ENCODE results near the gene MST1R. TPM values are rescaled to one million over a fixed set of nuclear protein-coding genes. Genes with fewer than 3 reads are reported as not detected.
"Not testable (repeated sequence)": the region's sequence is repeated elsewhere in the genome, so short reads cannot be mapped to it uniquely, and the experiment has no call there.

Gene MST1R
- 10 to 100 TPM in 1 of 12 donors, 1 to 10 TPM in 9, under 1 TPM in 1, not detected in 1; 0.98 to 12.4 (median 2.3) TPM for polyA plus RNA-seq (ENCODE audit: insufficient read length in 12 of 12)
- long read RNA-seq, donor 1, partial matches to known transcripts = 12 of 12 reads
- long read RNA-seq, donor 1, other reads (novel, unspliced or antisense) = 0 of 12 reads
- long read RNA-seq, donor 2 = 0 reads
- long read RNA-seq, donor 3 = 0 reads
- long read RNA-seq, donor 4 = 0 reads
- long read RNA-seq, donor 5 = 0 reads
- long read RNA-seq, donor 6 = 0 reads
- long read RNA-seq, donor 7 = 0 reads
- long read RNA-seq, donor 8 = 0 reads
- long read RNA-seq, donor 9 = 0 reads
- long read RNA-seq, donor 10 = 0 reads
- long read RNA-seq, donor 11 = 0 reads

DNA sequence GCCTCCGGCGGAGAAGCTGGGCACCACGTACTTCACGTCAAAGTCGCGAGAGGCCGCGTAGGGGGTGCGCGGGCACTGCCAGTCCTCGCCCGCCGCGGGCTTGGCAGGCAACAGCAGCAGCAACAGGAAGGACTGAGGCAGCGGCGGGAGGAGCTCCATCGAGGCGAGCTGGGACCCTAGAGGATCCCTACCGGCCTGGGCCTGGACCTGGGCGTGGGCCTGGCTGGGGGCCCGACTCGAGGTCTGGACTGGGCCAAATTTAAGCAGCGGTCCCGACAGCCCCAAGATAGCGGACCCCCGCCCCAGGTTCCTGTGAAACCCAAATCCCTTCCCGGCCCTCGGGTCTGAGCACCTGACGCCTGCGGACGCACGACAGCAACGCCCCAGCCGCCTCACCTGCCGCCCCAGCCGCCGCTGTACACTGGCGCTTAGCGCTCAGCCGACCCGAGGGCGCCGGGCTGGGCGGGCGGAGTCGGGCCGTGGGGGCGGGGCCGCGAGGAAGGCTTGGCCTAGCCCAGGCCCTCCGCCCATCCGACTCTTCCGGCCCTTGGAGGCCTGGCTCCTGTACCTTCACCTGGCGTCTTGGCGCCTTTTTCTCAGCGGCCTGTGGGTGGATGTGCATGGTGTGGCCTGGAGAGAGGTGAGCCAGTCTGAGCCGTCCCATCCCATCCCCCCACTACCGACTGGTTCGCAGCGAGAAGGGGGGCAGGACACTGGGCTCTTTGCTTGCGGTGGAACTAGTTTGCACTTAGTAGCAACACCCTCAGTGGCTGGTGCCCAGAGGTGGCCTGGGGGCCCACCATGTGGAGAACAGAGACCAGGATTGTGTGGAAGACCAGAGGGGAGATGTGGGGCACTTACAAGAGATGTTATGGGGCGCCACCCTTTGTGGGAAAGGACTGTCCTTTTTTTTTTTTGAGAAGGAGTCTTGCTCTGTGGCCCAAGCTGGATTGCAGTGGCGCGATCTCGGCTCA is at the start of gene MST1R:
MST1R (minus strand) TSS at position 423 of the 974 bp plus-strand sequence; CDS start at position 159, 264 bp downstream.
- DNase-seq = peak; percentile 57

DNA sequence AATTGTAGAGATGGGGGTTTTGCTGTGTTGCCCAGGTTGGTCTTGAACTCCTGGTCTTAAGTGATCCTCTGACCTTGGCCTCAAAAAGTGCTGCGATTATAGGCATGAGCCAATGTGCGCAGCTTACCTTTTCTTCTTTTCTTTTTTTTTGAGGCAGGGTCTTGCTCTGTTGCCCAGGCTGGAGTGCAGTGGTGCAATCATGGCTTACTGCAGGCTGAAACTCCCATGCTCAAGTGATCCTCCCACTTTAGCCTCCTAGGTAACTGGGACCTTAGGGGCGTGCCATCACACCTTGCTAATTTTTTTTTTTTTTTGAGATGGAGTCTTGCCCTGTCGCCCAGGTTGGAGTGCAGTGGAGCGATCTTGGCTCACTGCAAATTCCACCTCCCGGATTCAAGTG is 49.3 kb upstream of the MST1R start:
- no peak for DNase-seq

DNA sequence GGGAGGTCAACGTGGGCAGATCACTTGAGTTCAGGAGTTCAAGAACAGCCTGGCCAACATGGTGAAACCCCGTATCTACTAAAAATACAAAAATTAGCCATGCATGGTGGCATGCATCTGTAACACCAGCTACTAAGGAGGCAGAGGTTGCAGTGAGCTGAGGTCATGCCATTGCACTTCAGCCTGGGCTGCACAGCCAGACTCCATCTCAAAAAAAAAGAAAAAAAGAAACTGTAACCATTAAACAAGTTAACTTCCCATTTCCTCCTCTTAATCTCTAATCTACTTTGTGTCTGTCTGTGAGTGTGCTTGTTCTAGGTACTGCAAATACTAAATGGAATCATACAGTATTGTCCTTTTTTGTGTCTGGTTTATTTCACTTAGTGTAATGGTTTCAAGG is 39.0 kb upstream of the MST1R start:
- DNase-seq = no peak

DNA sequence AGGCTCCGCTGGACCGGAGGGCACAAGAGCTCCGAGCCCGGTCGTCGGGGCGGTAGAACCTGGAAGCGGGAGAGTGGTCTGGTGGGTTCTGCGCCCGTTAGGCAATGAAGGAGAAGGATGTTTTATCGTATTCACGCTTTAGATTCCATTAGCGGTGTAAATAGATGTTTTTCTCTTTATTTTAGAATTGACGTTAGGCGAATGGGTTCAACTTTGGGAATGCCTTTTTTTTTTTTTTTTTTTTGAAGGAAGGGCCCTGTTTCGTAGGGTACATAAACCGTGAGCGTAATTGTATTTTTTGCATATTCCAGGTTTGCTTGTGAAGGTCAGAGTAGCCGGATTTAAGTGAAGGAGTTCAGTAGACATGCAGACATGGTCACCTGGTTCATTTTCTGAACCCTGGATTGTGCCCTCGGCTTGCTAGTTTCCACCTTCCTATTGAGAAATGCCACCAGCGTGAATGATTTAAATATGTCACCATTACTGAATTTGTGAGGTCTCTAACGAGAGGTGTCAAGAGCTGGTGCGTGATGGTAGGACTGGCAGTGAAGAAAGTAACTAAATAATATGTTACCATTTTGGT is 37.1 kb upstream of the MST1R start:
- DNase-seq = no peak

DNA sequence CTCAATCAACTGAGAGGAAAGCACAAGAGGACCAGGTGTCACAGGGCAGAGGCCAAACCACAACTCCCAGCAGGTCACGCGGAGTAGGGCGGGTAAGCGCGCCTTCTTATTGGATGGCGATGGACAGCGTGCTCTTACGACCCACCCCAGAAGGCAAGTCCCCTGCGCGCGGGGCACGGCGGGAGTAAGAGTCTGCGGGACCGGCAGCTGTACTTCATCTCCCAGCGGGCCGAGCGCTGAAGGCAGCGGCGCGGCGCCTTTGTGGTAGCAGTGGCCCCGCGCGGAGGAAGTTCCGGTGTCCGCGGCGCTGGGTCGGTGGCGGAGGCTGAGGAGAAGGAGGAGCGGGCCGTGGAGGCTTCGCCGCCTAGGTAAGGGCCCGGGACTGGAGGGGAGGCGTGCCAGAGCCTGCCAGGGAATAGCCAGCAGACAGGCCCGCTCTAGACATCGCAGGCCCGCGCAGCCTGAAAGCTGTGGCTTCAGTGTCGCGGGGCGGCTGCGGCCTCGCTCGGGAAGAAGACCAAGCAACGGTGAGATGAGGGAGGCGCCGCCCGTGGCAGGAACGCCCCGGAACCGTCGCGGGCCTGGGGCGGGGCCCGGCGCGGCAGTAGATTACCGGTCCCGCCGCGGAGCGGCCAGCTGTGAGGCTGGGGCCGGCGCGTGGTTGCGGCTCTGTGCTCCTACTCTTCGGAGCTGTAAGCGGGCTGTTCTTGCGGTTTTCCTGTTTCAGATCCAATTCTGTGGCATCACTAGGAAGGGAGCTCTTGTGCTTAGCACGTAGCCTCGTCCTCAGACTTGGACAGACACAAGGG is 36.4 kb upstream of the MST1R start, which contains the start of gene RBM6:
RBM6 (plus strand) TSS at position 293 of the 809 bp plus-strand sequence. CDS start 22,492 bp downstream, outside the sequence.
- DNase-seq = peak; percentile 95

DNA sequence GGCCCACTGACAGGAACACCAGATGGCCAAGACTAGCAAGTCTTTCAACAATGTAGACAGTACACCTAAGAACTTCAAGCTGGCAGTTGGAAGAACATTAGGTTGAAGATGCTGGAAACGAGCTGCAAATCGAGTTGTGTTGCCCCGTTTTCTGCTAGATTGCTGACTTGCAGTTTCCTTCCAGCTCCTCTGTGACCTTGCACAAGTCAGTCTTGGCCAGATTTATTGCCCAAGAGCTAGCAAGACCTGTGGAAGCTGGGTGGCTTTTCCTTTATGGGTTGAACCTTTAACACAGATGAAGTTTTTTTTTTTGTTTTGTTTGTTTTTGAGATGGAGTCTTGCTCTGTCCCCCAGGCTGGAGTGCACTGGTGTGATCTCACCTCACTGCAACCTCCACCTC is 33.4 kb upstream of the MST1R start:
- no peak for DNase-seq

DNA sequence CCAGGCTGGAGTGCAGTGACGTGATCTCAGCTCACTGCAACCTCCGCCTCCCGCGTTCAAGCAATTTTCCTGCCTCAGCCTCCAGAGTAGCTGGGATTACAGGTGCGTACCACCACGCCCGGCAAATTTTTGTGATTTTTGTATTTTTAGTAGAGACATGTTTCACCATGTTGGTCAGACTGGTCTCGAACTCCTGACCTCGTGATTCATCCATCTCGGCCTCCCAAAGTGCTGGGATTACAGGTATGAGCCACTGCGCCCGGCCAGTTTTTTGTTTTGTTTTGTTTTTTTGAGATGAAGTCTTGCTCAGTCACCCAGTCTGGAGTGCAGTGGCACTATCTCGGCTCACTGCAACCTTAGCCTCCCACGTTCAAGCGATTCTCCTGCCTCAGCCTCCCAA is 28.6 kb upstream of the MST1R start:
- DNase-seq = not testable (repeated sequence)

DNA sequence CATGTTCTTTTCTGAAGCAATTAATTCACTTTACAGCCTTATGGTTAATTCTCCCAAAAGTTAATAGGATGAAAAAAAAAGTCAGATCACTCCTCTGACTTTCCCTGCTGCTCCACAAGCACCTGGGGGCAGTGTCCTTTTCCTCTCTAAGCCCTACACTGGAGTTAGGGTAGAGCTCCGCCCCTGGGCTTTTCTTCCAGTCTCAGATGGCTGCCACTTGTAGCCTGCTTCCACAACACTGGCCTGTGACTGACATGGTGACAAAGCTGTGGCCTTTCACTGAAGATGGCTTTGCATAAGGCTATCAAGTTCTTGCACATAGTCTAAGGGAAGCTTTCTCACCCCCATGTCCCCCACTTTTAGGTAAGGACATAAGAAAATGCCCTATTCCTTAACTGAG is 27.2 kb upstream of the MST1R start:
- no peak for DNase-seq

DNA sequence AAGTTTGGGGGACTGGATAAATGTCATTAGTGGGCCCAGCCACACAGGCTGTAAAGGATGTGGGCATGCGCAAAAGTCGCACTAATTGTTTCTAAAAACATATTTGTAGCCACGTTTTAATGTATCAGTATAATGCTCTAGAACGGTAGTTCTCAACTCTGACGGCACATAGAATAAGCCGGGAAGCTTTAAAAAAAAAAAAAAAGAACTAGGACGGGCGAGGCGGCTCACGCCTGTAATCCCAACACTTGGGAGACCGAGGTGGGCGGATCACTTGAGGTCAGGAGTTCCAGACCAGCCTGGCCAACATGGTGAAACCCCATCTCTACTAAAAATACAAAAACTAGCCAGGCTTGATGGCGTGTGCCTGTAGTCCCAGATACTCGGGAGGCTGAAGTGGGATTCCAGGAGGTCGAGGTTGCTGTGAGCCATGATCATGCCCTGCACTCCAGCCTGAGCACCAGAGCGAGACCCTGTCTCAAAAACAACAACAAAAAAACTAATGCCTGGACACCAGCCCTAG is 26.6 kb upstream of the MST1R start:
- DNase-seq = no peak

DNA sequence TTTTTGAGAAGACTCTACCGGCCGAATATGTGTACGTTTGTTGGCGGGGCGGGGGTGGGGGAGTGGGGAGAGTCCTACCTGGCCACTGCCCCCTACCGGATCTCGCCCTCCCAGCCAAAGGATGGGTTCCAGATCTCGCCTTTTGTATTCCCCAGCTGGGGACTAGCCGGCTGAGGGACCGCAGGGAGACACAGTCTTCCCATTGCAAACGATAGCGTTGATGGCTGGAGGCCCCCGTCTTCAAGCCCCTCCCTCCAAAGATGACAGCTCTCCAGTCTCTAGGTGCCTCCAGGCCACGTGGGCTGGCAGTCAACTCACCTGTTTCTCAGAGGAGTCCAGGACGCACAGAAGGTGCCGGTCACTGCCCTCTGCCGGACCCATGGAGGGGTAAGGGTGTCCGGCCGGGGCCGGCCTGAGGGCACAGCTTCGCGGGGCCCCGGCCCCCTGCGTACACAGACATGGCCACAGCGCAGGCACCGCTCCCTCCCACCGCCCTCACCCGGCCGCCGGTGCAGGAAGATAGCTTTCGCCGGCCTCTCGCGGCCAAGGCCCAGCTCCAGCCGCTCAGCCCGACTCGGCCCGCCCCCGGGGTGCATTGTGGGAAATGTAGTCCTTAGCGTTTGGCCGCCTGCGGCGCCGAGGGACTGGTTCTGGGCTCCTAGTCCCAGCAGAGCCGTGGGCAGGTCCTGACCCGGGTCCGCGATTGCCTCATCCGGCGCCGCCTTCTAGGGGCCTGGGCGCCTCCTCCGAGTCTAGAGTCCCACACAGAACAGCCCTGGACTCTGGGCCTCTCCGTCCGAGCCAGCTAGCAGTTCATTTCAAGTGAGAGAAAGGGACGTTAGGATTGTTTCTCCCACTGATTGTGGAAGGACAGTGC is 25.9 kb upstream of the MST1R start, which contains the start of gene MON1A:
MON1A (minus strand) TSS at position 521 of the 877 bp plus-strand sequence. CDS start 16,465 bp downstream, outside the sequence.
- peak; percentile 91 for DNase-seq

DNA sequence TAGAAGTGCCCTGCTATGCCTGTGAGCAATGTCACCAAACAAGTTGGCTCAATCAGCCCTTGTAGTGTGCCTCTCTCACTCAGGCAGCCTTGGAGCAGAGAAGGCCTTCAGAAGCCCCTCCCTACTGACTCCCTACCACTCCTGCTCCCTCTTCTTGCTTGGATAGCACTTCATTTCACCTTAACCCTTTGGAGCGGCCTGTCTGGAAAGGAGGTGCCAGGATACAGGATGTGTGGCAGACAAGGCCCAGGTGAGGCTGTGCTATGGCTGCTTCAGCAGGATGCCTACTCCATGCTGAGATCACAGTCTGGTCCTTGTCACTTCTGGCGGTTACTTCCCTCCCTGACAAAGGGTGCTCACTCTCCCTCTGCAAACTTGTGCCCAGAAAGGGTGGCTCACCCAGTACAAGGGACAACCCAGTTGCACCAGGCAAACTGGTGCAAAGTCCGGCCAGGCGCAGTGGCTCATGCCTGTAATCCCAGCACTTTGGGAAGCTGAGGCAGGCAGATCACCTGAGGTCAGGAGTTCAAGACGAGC is 24.9 kb upstream of the MST1R start:
- DNase-seq = no peak

DNA sequence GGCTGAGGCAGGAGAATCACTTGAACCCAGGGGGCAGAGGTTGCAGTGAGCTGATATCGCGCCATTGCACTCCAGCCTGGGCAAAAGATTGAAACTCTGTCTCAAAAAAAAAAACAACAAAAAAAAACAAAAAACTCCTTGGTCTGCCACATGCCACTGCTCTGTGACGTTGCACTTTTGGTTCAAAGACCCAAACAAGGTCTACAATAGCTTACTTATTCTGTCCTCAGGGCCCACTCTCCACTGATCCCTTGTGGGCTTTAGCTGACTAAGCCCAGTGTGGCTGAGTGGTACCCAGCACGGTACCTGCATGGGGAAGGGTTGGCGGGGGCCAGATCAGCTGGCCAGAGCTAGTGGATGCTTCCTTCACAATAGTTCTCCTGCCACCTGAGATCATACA is 24.1 kb upstream of the MST1R start:
- DNase-seq = no peak

DNA sequence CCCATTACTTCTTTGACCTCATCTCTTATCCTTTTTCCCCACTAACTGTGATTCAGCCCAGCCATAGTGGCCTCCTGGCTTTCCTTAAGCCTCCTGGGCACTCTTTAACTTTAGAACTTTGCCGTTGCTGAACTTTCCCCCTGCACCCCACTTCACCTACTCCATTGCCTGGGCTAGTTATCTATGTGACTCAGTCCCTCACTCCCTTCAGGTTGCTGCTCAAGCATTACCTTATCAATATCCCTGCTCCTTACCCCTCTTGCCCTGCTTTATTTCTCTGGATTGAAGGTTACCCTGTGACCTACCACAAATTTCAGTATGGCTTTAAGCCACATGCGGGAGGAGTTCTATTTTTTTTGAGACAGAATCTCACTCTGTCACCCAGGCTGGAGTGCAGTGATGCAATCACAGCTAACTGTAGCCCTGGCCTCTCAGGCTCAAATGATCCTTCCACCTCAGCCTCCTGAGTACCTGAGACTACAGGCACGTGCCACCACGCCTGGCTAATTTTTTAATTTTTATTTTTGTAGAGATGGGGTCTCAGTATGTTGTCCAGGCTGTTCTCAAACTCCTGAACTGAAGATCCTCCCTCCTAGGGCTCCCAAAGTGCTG is 22.6 kb upstream of the MST1R start:
- no peak for DNase-seq

DNA sequence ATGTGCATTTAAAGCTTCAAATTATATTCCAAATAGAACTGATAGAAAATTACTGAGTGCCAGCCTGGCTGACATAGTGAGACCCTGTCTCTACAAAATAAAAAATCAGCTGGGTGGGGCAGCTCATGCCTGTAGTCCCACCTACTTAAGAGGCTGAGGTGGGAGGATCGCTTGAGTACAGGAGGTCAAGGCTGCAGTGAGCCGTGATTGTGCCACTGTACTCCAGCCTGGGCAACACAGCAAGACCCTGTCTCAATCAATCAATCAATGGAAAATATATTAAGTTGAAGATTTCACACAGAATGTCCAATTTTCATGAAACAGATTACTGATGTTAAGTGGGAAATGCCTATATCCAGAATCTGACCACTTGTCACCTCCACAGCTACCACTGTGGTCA is 21.8 kb upstream of the MST1R start:
- DNase-seq = no peak

DNA sequence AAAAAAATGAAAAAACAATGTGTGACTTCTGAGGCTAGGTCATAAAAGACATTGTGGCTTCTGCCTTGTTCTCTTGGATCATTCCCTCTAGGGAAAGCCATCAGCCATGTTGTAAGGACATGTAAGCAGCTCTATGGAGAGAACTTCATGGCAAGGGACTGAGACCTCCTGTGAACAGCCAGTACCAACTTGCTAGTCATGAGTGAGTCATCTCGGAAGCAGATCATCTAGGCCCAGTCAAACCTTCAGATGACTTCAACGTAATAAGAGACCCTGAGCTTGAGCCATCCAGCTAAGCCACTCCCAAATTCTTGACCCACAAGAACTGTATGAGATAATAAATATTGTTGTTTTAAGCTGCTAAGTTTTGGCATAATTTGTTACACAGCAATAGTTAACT is 21.0 kb upstream of the MST1R start:
- no peak for DNase-seq

DNA sequence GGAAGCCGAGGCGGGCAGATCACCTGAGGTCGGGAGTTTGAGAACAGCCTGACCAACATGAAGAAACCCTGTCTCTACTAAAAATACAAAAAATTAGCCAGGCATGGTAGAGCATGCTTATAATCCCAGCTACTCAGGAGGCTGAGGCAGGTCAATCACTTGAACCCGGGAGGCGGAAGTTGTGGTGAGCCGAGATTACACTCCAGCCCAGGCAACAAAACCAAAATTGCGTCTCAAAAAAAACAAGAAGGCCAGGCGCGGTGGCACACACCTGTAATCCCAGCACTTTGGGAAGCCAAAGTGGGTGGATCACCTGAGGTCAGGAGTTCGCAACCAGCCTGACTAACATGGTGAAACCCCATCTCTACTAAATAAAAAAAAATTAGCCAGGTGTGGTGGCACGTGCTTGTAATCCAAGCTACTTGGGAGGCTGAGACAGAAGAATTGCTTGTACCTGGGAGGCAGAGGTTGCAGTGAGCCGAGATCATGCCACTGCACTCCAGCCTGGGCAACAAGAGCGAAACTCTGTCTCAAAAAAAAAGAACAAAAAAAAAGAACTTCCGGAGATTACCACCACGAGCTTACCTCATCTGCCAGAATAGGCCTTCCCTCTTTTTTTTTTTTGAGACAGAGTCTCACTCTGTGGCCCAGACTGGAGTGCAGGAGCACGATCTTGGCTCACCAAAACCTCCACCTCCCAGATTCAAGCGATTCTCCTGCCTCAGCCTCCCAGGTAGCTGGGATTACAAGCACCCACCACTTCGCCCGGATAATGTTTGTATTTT is 14.3 kb upstream of the MST1R start:
- DNase-seq = not testable (repeated sequence)

DNA sequence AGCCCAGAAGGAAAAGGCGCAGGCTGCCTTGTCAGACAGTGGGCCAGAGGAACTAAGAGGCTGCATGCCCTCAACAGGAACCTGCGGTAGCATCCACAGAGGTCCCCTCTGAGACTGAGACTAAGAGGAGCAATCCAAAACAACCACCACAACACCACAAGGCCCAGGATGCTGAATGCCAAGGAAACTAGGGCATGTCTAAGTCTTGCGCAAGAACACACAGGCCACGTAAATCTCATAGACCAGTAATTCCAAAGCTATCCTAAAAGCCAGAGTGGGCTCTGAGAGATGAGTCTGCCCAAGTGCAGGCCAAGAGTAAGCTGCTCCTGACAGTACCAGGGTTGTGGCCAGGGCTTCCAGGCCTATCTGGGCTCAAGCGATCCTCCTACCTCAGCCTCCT is 13.0 kb upstream of the MST1R start:
- no peak for DNase-seq

DNA sequence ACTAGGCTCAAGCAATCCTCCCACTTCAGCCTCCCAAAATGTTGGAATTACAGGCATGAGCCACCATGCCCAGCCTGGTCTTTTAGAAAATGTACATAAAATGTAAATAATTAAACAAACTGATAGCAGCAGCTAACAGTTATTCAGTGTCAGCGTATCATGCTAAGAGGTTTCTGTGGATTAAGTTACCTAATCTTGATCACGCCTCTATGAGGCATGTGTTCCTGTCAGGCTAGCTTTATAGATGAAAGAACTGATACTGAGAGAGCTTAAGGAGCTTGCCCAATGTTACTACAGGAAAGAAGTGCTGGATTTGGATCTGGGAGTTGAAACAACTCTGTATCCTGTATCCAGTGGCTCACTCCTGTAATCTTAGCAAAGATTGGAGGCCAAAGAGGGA is 11.2 kb upstream of the MST1R start:
- no peak for DNase-seq

Measured in muscle of arm (tissue), 14 donors.